ENCODE measurements around the gene CCDC194.
"Not testable (repeated sequence)": the region's sequence is repeated elsewhere in the genome, so short reads cannot be mapped to it uniquely, and the experiment has no call there.

GRCh38 chr19:17363852-17364605 is 30.0 kb downstream of the CCDC194 start:
- TF ChIP-seq CTCF, POLR2A, POLR2AphosphoS5 (IDR thresholded peaks at IDR 0.05): not testable (repeated sequence)
